Upper lobe of left lung (tissue), 6 donors: ENCODE results near the gene GNB1L. TPM values are rescaled to one million over a fixed set of nuclear protein-coding genes. Genes with fewer than 3 reads are reported as not detected.
A peak's percentile ranks its signal among the peaks of the same experiment; 100 is the strongest.

ENCODE experiments used
- ATAC-seq, 2 donors: fragments of 200-7000 bp; cut with Tn5 transposase; one replicate each; pipeline ENCODE4 v1.9.1; 2022; ENCODE audit warnings: mild to moderate bottlenecking in 2 of 2, moderate library complexity in 2 of 2; ENCODE audit not compliant: low FRiP score in 2 of 2
- DNase-seq, 2 donors: peaks; one replicate each; pipeline ENCODE4 v3.0.0-alpha.2; 2019 to 2020
- H3K27ac ChIP-seq, 4 donors: fragments of 200-600 bp; sonication (generic); one replicate each; pipeline ENCODE4 v1.5.1; 2016 to 2019
- H3K27me3 ChIP-seq, 4 donors: fragments of 200-600 bp; sonication (generic); one replicate each; pipeline ENCODE4 v1.5.1; 2017 to 2019
- H3K36me3 ChIP-seq, 4 donors: fragments of 200-600 bp; sonication (generic); one replicate each; pipeline ENCODE4 v1.5.1; 2016 to 2019
- H3K4me1 ChIP-seq, 4 donors: fragments of 200-600 bp; sonication (generic); one replicate each; pipeline ENCODE4 v1.5.1; 2018 to 2019
- H3K4me3 ChIP-seq, 4 donors: fragments of 200-600 bp; sonication (generic); one replicate each; pipeline ENCODE4 v1.5.1; 2017 to 2019; ENCODE audit warnings: mild to moderate bottlenecking in 2 of 4, moderate library complexity in 1 of 4
- H3K9me3 ChIP-seq, 4 donors: fragments of 200-600 bp; sonication (generic); one replicate each; pipeline ENCODE4 v1.5.1; 2018 to 2019
- CTCF ChIP-seq, 6 experiments: fragments of 450-650 bp in 4 of 6; fragments of 200-600 bp in 2 of 6; sonication (generic) in 2 of 6; IDR thresholded peaks; one replicate each; pipeline ENCODE4 v1.5.1; 2016 to 2019; ENCODE audit warnings: antibody characterized with exemption in 6 of 6
- EP300 ChIP-seq, 4 donors: sonication (generic); formaldehyde crosslinking; IDR thresholded peaks; one replicate each; pipeline ENCODE4 v1.5.1; 2017; ENCODE audit warnings: antibody characterized with exemption in 4 of 4, control low read depth in 2 of 4
- POLR2A ChIP-seq, 4 donors: fragments of 450-650 bp; IDR thresholded peaks; one replicate each; pipeline ENCODE4 v1.5.1; 2016 to 2017; ENCODE audit warnings: antibody characterized with exemption in 4 of 4, mild to moderate bottlenecking in 2 of 4
- POLR2AphosphoS5 ChIP-seq, 2 donors: sonication (generic); formaldehyde crosslinking; IDR thresholded peaks; one replicate each; pipeline ENCODE4 v1.5.1; 2017; ENCODE audit warnings: antibody characterized with exemption in 2 of 2
- WGBS, 2 donors: methylation state at CpG; one replicate each; pipeline ENCODE4 v1.1.5; 2017 to 2018; 5-methylcytosine and 5-hydroxymethylcytosine counted together
- total RNA-seq, 6 donors: library from RNA; depleted of rRNA in 4 of 6; stranded (reverse); fragments of >200 nt in 4 of 6; gene quantifications; one replicate each; pipeline versions ENCODE4 v1.1.0 to v1.2.1, GENCODE V29; 2016 to 2021
- donor health status: DM: no; HTN: no; CAD: no; lungs with moderate emphysema.
- donor health status: DM: no; HTN: yes; CAD: no; lungs with severe emphysema.

Gene GNB1L
- total RNA-seq, 6 donors from 2014 or later, result 0.78 to 11.1 (median 6.8) TPM

- H3K36me3 ChIP-seq, result peaks cover 0 to 17% (median 11%) of the 10 kb centered on the region in 4 donors
- no peak for TF ChIP-seq POLR2A (IDR thresholded peaks at IDR 0.05)
- TF ChIP-seq EP300 (IDR thresholded peaks at IDR 0.05), result peak in 1 of 4 donors; percentile 25
- TF ChIP-seq CTCF (IDR thresholded peaks at IDR 0.05), result no peak
- peak in 1 of 2 donors; percentile 48 for TF ChIP-seq POLR2AphosphoS5 (IDR thresholded peaks at IDR 0.05)
- 5 to 7% methylated on average over 15 to 23 of the region's 24 CpGs for WGBS, 2 donors
- peak overlapping the region; percentile 30 to 88 (median 70) for H3K4me3 ChIP-seq
- DNase-seq, result peak; percentile 82 to 86
- ATAC-seq, result peak; percentile 6 to 36
- H3K4me1 ChIP-seq, result peaks cover 28 to 48% (median 44%) of the 10 kb centered on the region in 4 donors
- H3K9me3 ChIP-seq, result no peaks in the 10 kb centered on the region
- H3K27me3 ChIP-seq, result no peaks in the 10 kb centered on the region
- peak overlapping the region; percentile 86 to 99 (median 93) for H3K27ac ChIP-seq
Measured at GRCh38 chr22:19855504-19856409, 1.1 kb upstream of the GNB1L start.

DNA sequence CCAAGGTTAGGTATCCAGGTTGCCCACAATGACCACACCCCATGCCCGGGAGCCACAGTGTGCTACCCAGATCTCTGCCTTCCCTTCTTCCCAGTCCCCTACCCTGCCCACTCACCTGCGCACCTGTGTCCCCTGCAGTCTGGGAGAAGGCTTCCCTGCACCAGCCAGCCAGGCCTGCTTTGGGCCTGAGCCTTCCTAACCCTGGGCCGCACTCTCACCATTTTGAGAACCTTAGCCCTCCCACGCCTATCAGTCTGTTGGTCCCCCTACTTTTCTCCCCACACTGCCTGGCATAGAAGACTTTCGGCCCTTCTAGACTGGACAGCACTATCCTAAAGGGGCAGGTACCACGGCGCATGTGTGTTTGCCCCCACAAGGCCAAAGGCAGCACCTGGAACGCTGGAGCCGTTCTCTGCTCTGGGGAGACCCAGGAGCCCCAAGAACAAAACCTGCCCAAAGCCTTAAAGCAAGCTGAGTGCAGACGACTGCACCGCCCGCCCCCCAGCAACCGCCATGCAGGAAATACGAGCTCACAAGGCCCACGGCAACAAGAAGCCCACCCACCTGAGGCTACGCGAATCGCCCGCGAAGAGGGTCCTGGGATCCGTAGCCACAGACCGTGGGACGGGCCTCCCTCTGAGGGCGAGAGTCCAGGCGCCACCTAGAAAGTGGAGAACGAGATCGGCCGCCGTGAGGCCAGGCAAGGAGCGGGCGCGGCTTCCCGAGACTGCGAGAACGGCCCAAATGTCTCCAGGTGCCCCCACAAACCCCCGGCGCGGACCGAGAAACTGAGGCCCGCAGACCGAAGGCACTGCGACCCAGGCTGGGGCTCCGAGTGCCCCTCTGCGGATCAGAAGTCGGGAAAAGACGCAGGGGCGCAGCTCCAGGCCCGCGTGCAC lies 546 bp downstream of the GNB1L start:
- H3K4me3 ChIP-seq, result peak overlapping the region; percentile 64 to 88 (median 70)
- WGBS, 2 donors, result 2 to 5% methylated on average over 22 to 38 of the region's 49 CpGs
- ATAC-seq (peak in 1 of 2 donors; percentile 12), DNase-seq (peak; percentile 19 to 28)
- H3K36me3 ChIP-seq, result peaks cover 0 to 22% (median 15%) of the 10 kb centered on the region in 4 donors
- H3K27ac ChIP-seq, result peak overlapping the region; percentile 86 to 99 (median 93)
- peaks cover 34 to 63% (median 53%) of the 10 kb centered on the region in 4 donors for H3K4me1 ChIP-seq
- H3K27me3 ChIP-seq, result no peaks in the 10 kb centered on the region
- TF ChIP-seq EP300 (IDR thresholded peaks at IDR 0.05) (no peak), POLR2A (IDR thresholded peaks at IDR 0.05) (no peak), POLR2AphosphoS5 (IDR thresholded peaks at IDR 0.05) (no peak), CTCF (IDR thresholded peaks at IDR 0.05) (no peak)
- H3K9me3 ChIP-seq, result no peaks in the 10 kb centered on the region

GRCh38 chr22:19853058-19853878 lies 1.4 kb downstream of the GNB1L start:
- WGBS, 2 donors, result 49 to 59% methylated on average over 11 of the region's 11 CpGs
- H3K4me1 ChIP-seq, result peaks cover 34 to 70% (median 62%) of the 10 kb centered on the region in 4 donors
- H3K27ac ChIP-seq, result peak overlapping the region; percentile 86 to 99 (median 93)

More at GRCh38 chr22:19853058-19853878, 1.4 kb downstream of the GNB1L start:
- DNase-seq, result no peak
- no peaks in the 10 kb centered on the region for H3K27me3 ChIP-seq
- TF ChIP-seq CTCF (IDR thresholded peaks at IDR 0.05) (no peak), POLR2A (IDR thresholded peaks at IDR 0.05) (no peak), POLR2AphosphoS5 (IDR thresholded peaks at IDR 0.05) (no peak), EP300 (IDR thresholded peaks at IDR 0.05) (no peak)
- peaks cover 0 to 22% (median 15%) of the 10 kb centered on the region in 4 donors for H3K36me3 ChIP-seq
- ATAC-seq, result no peak
- H3K9me3 ChIP-seq, result no peaks in the 10 kb centered on the region
- H3K4me3 ChIP-seq, result peak overlapping the region; percentile 64 to 88 (median 70)
